ENCODE results near the gene SLC22A9.

Gene SLC22A9

DNA sequence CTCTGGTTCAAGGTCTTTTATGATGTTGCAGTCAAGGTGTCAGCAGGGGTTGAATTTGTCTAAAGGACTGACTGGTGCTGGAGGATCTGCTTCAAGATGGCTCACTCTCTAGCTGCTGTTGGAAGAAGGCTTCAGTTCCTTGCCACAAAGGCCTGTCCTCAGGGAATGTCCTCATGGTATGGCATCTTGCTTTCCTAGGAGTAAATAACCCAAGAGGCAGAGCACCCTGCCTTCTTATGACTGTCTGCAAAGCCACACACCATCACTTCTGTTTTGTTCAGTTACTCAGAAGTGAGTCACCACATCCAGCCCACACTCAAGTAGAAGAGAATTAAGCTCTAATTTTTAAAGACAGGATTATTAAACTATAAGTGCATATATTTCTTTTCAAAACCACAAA is 76.1 kb downstream of the SLC22A9 start:
- H3K4me2 ChIP-seq (ENCODE audit: low read depth, low read length) = no peak overlapping the region
- no peak overlapping the region for H2AFZ ChIP-seq (ENCODE audit: low read length)
- no peaks in the 10 kb centered on the region for H3F3A ChIP-seq (ENCODE audit: insufficient read depth, low read length)
- TF ChIP-seq EZH2 (optimal IDR thresholded peaks at IDR 0.05; ENCODE audit: low read depth, low read length) (no peak), EZH2phosphoT487 (IDR thresholded peaks at IDR 0.05; ENCODE audit: low read length) (no peak)
- H3K36me3 ChIP-seq (replicated peaks; ENCODE audit: insufficient read depth, low read length) = no peaks in the 10 kb centered on the region
- no peaks in the 10 kb centered on the region for H3K79me2 ChIP-seq (ENCODE audit: low read length)
- H3K9me3 ChIP-seq (replicated peaks; ENCODE audit: insufficient read depth, low read length) = no peaks in the 10 kb centered on the region
- no peaks in the 10 kb centered on the region for H3K9me2 ChIP-seq (replicated peaks; ENCODE audit: insufficient read depth, low read length)
- no peak overlapping the region for H3K9ac ChIP-seq (ENCODE audit: low read length)
- DNase-seq = no peak
- H3K4me1 ChIP-seq (ENCODE audit: low read length) = peaks cover 4% of the 10 kb centered on the region; the same call in 1 of the 2 replicates
- H3K4me3 ChIP-seq (ENCODE audit: low read length) = no peak overlapping the region
- no peaks in the 10 kb centered on the region for H3K27me3 ChIP-seq (replicated peaks; ENCODE audit: insufficient read depth, low read length)
- H4K20me1 ChIP-seq (ENCODE audit: insufficient read depth, low read length) = no peaks in the 10 kb centered on the region
- no peak overlapping the region for H3K27ac ChIP-seq (ENCODE audit: low read length)

DNA sequence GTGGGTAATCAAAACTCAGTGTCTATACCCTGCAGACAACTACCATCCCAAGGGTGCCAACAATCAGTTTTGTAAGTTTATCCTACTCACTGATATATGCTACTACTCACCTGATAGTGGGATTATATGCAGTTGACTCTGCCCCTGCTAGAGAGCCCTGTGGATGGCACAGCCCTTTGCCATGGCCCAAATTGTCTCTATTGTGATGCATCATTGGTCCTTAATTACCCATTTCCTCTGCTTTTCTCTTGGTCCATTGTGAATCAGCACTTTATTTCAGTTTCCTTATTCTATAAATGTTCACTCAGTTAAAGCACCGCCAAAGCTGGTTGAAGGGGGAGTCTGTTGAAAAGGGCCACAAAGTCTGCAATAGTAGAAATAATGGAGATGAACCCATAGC is 79.1 kb downstream of the SLC22A9 start:
- H3K27me3 ChIP-seq (replicated peaks; ENCODE audit: insufficient read depth, low read length) = no peaks in the 10 kb centered on the region
- H3K4me3 ChIP-seq (ENCODE audit: low read length) = no peak overlapping the region
- H3K79me2 ChIP-seq (ENCODE audit: low read length) = no peaks in the 10 kb centered on the region

GRCh38 chr11:63459586-63459985 is 90.0 kb downstream of the SLC22A9 start:
- H3K9ac ChIP-seq (ENCODE audit: low read length) = no peak overlapping the region
- no peaks in the 10 kb centered on the region for H4K20me1 ChIP-seq (ENCODE audit: insufficient read depth, low read length)
- H3K4me1 ChIP-seq (ENCODE audit: low read length) = no peaks in the 10 kb centered on the region
- no peaks in the 10 kb centered on the region for H3K79me2 ChIP-seq (ENCODE audit: low read length)
- no peaks in the 10 kb centered on the region for H3K9me2 ChIP-seq (replicated peaks; ENCODE audit: insufficient read depth, low read length)
- no peak overlapping the region for H3K27ac ChIP-seq (ENCODE audit: low read length)
- no peak overlapping the region for H3K4me3 ChIP-seq (ENCODE audit: low read length)
- H3F3A ChIP-seq (ENCODE audit: insufficient read depth, low read length) = no peaks in the 10 kb centered on the region
- H3K9me3 ChIP-seq (replicated peaks; ENCODE audit: insufficient read depth, low read length) = no peaks in the 10 kb centered on the region
- no peaks in the 10 kb centered on the region for H3K27me3 ChIP-seq (replicated peaks; ENCODE audit: insufficient read depth, low read length)
- H3K4me2 ChIP-seq (ENCODE audit: low read depth, low read length) = no peak overlapping the region
- TF ChIP-seq EZH2phosphoT487 (IDR thresholded peaks at IDR 0.05; ENCODE audit: low read length) (no peak), EZH2 (optimal IDR thresholded peaks at IDR 0.05; ENCODE audit: low read depth, low read length) (no peak)
- TF ChIP-seq, protein P1, sequence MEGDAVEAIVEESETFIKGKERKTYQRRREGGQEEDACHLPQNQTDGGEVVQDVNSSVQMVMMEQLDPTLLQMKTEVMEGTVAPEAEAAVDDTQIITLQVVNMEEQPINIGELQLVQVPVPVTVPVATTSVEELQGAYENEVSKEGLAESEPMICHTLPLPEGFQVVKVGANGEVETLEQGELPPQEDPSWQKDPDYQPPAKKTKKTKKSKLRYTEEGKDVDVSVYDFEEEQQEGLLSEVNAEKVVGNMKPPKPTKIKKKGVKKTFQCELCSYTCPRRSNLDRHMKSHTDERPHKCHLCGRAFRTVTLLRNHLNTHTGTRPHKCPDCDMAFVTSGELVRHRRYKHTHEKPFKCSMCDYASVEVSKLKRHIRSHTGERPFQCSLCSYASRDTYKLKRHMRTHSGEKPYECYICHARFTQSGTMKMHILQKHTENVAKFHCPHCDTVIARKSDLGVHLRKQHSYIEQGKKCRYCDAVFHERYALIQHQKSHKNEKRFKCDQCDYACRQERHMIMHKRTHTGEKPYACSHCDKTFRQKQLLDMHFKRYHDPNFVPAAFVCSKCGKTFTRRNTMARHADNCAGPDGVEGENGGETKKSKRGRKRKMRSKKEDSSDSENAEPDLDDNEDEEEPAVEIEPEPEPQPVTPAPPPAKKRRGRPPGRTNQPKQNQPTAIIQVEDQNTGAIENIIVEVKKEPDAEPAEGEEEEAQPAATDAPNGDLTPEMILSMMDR (IDR thresholded peaks at IDR 0.05; ENCODE audit: low read length) = no peak
- H2AFZ ChIP-seq (ENCODE audit: low read length) = no peak overlapping the region
- DNase-seq = no peak
- no peaks in the 10 kb centered on the region for H3K36me3 ChIP-seq (replicated peaks; ENCODE audit: insufficient read depth, low read length)

More for the DNA sequence above, 79.1 kb downstream of the SLC22A9 start:
- no peak overlapping the region for H3K4me2 ChIP-seq (ENCODE audit: low read depth, low read length)
- H3K4me1 ChIP-seq (ENCODE audit: low read length) = peaks cover 4% of the 10 kb centered on the region; the same call in 1 of the 2 replicates
- no peaks in the 10 kb centered on the region for H3K9me2 ChIP-seq (replicated peaks; ENCODE audit: insufficient read depth, low read length)
- DNase-seq = no peak
- no peaks in the 10 kb centered on the region for H3K9me3 ChIP-seq (replicated peaks; ENCODE audit: insufficient read depth, low read length)
- no peak overlapping the region for H2AFZ ChIP-seq (ENCODE audit: low read length)
- no peak overlapping the region for H3K27ac ChIP-seq (ENCODE audit: low read length)
- H4K20me1 ChIP-seq (ENCODE audit: insufficient read depth, low read length) = no peaks in the 10 kb centered on the region
- H3K36me3 ChIP-seq (replicated peaks; ENCODE audit: insufficient read depth, low read length) = no peaks in the 10 kb centered on the region
- H3K9ac ChIP-seq (ENCODE audit: low read length) = no peak overlapping the region
- TF ChIP-seq EZH2phosphoT487 (IDR thresholded peaks at IDR 0.05; ENCODE audit: low read length) = no peak
- TF ChIP-seq, protein P1 (IDR thresholded peaks at IDR 0.05; ENCODE audit: low read length) = no peak
- TF ChIP-seq EZH2 (optimal IDR thresholded peaks at IDR 0.05; ENCODE audit: low read depth, low read length) = no peak
- no peaks in the 10 kb centered on the region for H3F3A ChIP-seq (ENCODE audit: insufficient read depth, low read length)

Measured in MM.1S (cell line).